ENCODE results near the gene METTL24. TPM values are rescaled to one million over a fixed set of nuclear protein-coding genes. Genes with fewer than 3 reads are reported as not detected.

Gene METTL24
- total and polyA plus RNA-seq, 2 of the 8 experiments (the other 6 are each of a cell fraction or from before 2014, with no cell fraction given), result 0.30 to 0.39 TPM

DNA sequence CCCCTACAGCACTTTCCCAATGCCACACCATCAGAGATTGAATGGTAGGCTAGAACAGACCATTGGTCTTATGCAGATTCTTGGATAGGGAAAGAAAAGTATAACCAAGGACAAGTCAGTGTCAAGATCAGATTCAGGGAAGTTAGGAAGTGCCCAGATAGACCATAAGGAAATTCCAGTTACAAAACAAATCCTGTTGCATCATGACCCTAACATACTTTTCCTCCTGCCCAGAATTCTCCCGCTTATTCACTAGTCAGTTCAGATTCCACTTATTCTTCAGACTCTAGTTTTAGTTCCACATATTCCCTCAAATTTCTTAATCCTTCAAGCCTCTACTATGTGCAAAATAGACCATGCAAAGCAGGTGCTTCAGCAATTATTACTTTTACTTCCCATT is 20.7 kb downstream of the METTL24 start:
- Histone ChIP-seq H3K36me3 (ENCODE audit: control insufficient read depth in 2 of 4, insufficient read depth in 4 of 4, low read length in 3 of 4) (no peaks in the 10 kb centered on the region), H2AK5ac (ENCODE audit: low read depth, low read length) (no peak overlapping the region), H4K91ac (replicated peaks; ENCODE audit: insufficient read length, low read length) (no peak overlapping the region), H2BK20ac (ENCODE audit: low read length) (no peak overlapping the region), H3K56ac (replicated peaks; ENCODE audit: insufficient read length, low read depth, low read length) (no peak overlapping the region), H3K79me2 (ENCODE audit: control insufficient read depth in 1 of 2, insufficient read depth in 2 of 2, low read length in 2 of 2) (no peaks in the 10 kb centered on the region), H4K5ac (ENCODE audit: insufficient read length, low read depth, low read length) (no peak overlapping the region), H3K4me1 (replicated peaks in 1 of 4; ENCODE audit: control insufficient read depth in 3 of 4, insufficient read depth in 4 of 4, low read length in 3 of 4) (no peaks in the 10 kb centered on the region; a peak in 1 of 7 replicates), H3K27me3 (replicated peaks in 1 of 4; ENCODE audit: control insufficient read depth in 3 of 4, extremely low read depth in 1 of 4, insufficient read depth in 3 of 4, low read length in 3 of 4) (peaks cover 0 to 1% (median 0%) of the 10 kb centered on the region in 4 experiments; a peak in 1 of 7 replicates), H2BK120ac (replicated peaks; ENCODE audit: low read depth, low read length) (no peak overlapping the region), H3K9me3 (ENCODE audit: insufficient read depth in 2 of 2, low read depth in 1 of 2, low read length in 1 of 2) (no peaks in the 10 kb centered on the region), H4K8ac (ENCODE audit: extremely low read depth, insufficient read depth, low read length) (no peak overlapping the region), H3K14ac (ENCODE audit: insufficient read length) (no peak overlapping the region), H3K79me1 (ENCODE audit: low read depth, low read length) (no peaks in the 10 kb centered on the region), H3K23me2 (ENCODE audit: low read depth, low read length) (no peaks in the 10 kb centered on the region; the same call in 1 of the 2 replicates), H3K18ac (ENCODE audit: extremely low read depth, low read length) (no peak overlapping the region), H3K27ac (ENCODE audit: low read depth, low read length) (no peak overlapping the region), H3K9ac (replicated peaks in 1 of 4; ENCODE audit: extremely low read depth in 1 of 4, low read depth in 3 of 4, low read length in 3 of 4) (no peak overlapping the region), H3K4me2 (ENCODE audit: insufficient read depth in 1 of 2, low read depth in 2 of 2, low read length in 2 of 2) (no peak overlapping the region), H2BK15ac (ENCODE audit: low read length) (no peak overlapping the region), H3K4me3 (ENCODE audit: extremely low read depth in 1 of 4, insufficient read depth in 2 of 4, low read depth in 3 of 4, low read length in 4 of 4) (no peak overlapping the region), H4K20me1 (replicated peaks in 1 of 2; ENCODE audit: control insufficient read depth in 1 of 2, insufficient read depth in 2 of 2, low read length in 2 of 2) (no peaks in the 10 kb centered on the region), H3K4ac (replicated peaks; ENCODE audit: insufficient read length, low read depth, low read length) (no peak overlapping the region), H2BK5ac (ENCODE audit: low read depth, low read length) (no peak overlapping the region), H3K23ac (ENCODE audit: insufficient read length) (no peak overlapping the region), H2BK12ac (ENCODE audit: low read depth, low read length) (no peak overlapping the region), H2AFZ (ENCODE audit: low read length) (no peak overlapping the region)
- WGBS, 2 experiments (ENCODE audit: extremely low coverage in 1 of 2, insufficient coverage in 1 of 2, insufficient read length in 1 of 2, insufficient replicate concordance in 2 of 2, low coverage in 1 of 2, low lambda C conversion rate in 2 of 2, missing lambda C conversion rate in 1 of 2), result 88% methylated on average over 1 of the region's 1 CpG; no CpG with 5 or more reads in 1 of the 2 experiments
- FAIRE-seq, result no peak
- DNase-seq (ENCODE audit: low read depth in 1 of 2, low spot score in 2 of 2), result no peak
- CTCF ChIA-PET (ENCODE audit: partially characterized antibody), result interaction anchor here (1.1 kb wide), 1 partner anchor 28 kb away, joined by 3 read pairs; no protein-coding TSS in a partner anchor
- POLR2A ChIA-PET (ENCODE audit: partially characterized antibody), result no interaction called here
- TF ChIP-seq SIN3A (conservative IDR thresholded peaks at IDR 0.05 in 1 of 2, IDR thresholded peaks at IDR 0.05 in 1 of 2; ENCODE audit: low read depth in 1 of 2, low read length in 2 of 2), result no peak
- TF ChIP-seq SRF (IDR thresholded peaks at IDR 0.05; ENCODE audit: low read depth, low read length), result no peak
- TF ChIP-seq EZH2 (IDR thresholded peaks at IDR 0.05; ENCODE audit: low read depth, low read length, severe bottlenecking), result no peak
- no peak for TF ChIP-seq KDM1A (IDR thresholded peaks at IDR 0.05; ENCODE audit: borderline replicate concordance, low read length)
- TF ChIP-seq CBX5 (IDR thresholded peaks at IDR 0.05; ENCODE audit: low read depth, low read length), result no peak
- TF ChIP-seq EP300 (IDR thresholded peaks at IDR 0.05; ENCODE audit: borderline replicate concordance in 1 of 2, low read depth in 2 of 2, low read length in 2 of 2), result no peak
- TF ChIP-seq SIRT6 (IDR thresholded peaks at IDR 0.05; ENCODE audit: low read length), result no peak
